ENCODE measurements around the gene ABCA6.

- no peak for TF ChIP-seq CTCF (optimal IDR thresholded peaks at IDR 0.05 in 1 of 3, IDR thresholded peaks at IDR 0.05 in 1 of 3, conservative IDR thresholded peaks at IDR 0.05 in 1 of 3; ENCODE audit: extremely low read depth in 1 of 3, insufficient read depth in 2 of 3, low read length in 3 of 3)
- TF ChIP-seq EZH2 (IDR thresholded peaks at IDR 0.05; ENCODE audit: low read length): no peak
These were observed 62.8 kb downstream of the ABCA6 start for GRCh38 chr17:69078864-69079263.

All from keratinocyte (primary cell).